GM12892 (cell line): ENCODE results near the gene ARID1B.

Experiments
- POLR2A ChIP-seq: IDR thresholded peaks from 2 replicates; pipeline ENCODE4 v1.6.1; 2011; ENCODE audit warnings: low read depth, low read length, control low read depth
- TAF1 ChIP-seq: IDR thresholded peaks from 2 replicates; pipeline ENCODE4 v1.6.1; 2011; ENCODE audit warnings: low read depth, mild to moderate bottlenecking, control low read depth, low read length, borderline replicate concordance

DNA sequence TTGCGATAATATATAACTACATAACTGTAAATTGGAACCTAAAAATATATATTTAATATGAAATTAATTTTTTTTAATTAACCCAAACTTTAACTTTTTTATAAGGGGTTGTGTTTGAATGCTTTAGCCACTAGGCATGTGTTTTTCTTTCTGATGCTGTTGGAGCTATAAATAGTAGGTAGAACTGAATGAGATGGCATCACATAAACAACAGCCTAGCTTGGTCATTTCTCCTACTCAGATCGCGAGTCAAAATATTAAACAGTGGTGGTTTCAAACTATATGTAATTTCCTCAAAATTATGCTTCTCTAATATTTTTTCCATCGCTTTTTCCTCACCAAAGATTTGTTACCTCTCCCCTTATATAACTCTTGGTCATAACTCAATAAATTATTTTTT, 243.2 kb downstream of the ARID1B start:
- TF ChIP-seq POLR2A (no peak), TAF1 (no peak)
